GM10248 (cell line): Measurements from ENCODE around the gene IFNGR1.

Experiments used
- CTCF ChIA-PET: fragments of 300-600 bp; sonication (Branson Sonifier 250); formaldehyde crosslinking; extraction: SDS; loops from one replicate; lab custom pipeline; 2021; ENCODE audit warnings: antibody characterized with exemption; lab: Yijun Ruan, JAX
- POLR2A ChIA-PET: fragments of 350-650 bp; sonication (Branson Sonifier 250); formaldehyde crosslinking; extraction: SDS; loops from one replicate; lab custom pipeline; 2020; ENCODE audit warnings: antibody characterized with exemption; lab: Yijun Ruan, JAX
- DNase-seq: peaks from one replicate; pipeline ENCODE4 v3.0.0; 2012; ENCODE audit errors: extremely low spot score
- TF ChIP-seq, protein P1 (sequence below): IDR thresholded peaks from 2 replicates; pipeline ENCODE4 v1.5.1; 2012; ENCODE audit warnings: mild to moderate bottlenecking, low read depth; ENCODE audit errors: extremely low read depth, missing control alignments, control extremely low read depth

The IFNGR1 gene

DNA sequence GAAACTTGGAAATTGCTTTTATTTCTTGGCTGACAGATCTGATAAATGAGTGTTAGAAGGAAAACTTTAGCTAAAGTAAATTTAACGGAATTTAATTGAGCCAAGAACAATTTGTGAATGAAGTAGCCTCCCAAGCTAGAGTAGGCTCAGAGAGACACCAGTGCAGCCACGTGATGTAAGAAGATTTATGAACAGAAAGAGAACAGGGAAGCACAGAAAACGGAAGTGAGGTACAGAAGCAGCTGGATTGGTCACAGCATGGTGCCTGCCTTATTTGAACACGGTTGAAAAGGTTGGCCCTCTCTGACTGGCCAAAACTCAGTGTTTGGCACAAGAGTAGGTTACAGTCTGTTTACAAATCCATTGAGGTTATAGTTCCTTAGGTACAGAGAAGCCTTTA is 29.5 kb upstream of the IFNGR1 start:
- no peak for DNase-seq
- POLR2A ChIA-PET: no interaction called here
- TF ChIP-seq, protein P1, sequence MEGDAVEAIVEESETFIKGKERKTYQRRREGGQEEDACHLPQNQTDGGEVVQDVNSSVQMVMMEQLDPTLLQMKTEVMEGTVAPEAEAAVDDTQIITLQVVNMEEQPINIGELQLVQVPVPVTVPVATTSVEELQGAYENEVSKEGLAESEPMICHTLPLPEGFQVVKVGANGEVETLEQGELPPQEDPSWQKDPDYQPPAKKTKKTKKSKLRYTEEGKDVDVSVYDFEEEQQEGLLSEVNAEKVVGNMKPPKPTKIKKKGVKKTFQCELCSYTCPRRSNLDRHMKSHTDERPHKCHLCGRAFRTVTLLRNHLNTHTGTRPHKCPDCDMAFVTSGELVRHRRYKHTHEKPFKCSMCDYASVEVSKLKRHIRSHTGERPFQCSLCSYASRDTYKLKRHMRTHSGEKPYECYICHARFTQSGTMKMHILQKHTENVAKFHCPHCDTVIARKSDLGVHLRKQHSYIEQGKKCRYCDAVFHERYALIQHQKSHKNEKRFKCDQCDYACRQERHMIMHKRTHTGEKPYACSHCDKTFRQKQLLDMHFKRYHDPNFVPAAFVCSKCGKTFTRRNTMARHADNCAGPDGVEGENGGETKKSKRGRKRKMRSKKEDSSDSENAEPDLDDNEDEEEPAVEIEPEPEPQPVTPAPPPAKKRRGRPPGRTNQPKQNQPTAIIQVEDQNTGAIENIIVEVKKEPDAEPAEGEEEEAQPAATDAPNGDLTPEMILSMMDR: no peak
- CTCF ChIA-PET: interaction anchor here (0.6 to 3.2 kb wide), 6 partner anchors 9 to 167 kb away, joined by 4 to 17 read pairs (median 6); no protein-coding TSS in a partner anchor

DNA sequence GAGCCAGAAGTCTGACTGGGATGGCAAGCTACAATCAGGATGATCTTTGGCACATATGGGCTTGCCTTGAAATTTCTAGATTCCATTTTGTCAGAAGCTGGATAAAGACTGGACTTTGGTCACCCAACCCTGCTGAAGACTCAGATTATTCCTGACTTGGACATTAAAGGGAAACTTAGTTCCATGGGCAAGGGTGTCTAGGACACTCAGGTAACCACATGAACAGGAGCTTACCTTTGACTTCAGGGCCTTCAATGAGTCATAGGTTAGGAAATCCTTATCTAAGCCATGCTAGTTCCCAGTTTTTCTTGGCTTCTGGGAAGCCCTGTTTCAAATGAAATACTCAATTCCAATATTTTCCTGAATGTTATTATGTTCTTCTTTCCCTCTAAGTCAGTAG is 28.5 kb upstream of the IFNGR1 start:
- POLR2A ChIA-PET: no interaction called here
- CTCF ChIA-PET: interaction anchor here (0.8 to 3.2 kb wide), 9 partner anchors 8 to 153 kb away, joined by 3 to 17 read pairs (median 6); no protein-coding TSS in a partner anchor
- no peak for DNase-seq
- TF ChIP-seq, protein P1: no peak

DNA sequence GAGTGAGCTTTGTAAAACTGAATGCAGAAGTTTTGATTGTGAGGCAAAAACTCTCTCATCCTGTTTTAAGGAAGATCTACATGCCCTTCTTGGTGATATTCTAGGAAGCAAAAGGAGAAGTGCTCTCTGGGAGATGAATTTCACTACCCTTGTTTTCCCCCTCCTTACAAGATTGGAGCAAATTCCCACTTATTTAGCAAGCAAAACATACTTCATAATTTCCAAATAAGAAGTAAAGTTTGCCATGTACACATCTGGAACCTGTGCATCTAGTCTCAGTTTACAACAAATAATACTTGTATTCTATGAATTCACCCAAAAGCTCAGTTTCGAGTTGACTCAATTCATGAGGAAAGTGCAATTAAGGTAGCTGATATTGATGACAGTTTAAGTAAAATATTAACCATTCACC is 27.6 kb upstream of the IFNGR1 start:
- ChIA-PET POLR2A (no interaction called here), CTCF (interaction anchor here (0.7 to 3.2 kb wide), 6 partner anchors 7 to 120 kb away, joined by 3 to 17 read pairs (median 6); no protein-coding TSS in a partner anchor)
- TF ChIP-seq, protein P1: no peak
- no peak for DNase-seq

DNA sequence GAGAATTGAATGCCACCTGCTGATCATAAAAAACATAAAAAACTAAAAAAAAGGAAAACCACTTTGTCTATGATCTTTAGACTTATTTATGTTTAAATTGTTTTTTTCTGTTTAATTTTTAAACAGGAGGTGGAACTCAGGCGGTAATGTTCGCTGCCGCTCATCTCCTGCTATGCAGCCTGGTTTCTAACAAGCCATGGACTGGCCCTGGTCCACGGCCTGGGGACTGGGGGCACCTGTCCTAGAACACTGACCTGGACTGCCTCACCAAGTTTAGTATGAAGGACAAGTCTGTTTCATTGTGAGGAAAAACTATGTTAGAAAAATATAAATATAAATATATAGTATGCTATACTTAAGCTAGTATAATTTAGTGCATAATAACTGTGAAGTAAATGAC is 27.0 kb upstream of the IFNGR1 start:
- TF ChIP-seq, protein P1: no peak
- ChIA-PET CTCF (interaction anchor here (0.7 to 1.9 kb wide), 3 partner anchors 8 to 24 kb away, joined by 3 to 6 read pairs (median 4); no protein-coding TSS in a partner anchor), POLR2A (no interaction called here)
- no peak for DNase-seq

DNA sequence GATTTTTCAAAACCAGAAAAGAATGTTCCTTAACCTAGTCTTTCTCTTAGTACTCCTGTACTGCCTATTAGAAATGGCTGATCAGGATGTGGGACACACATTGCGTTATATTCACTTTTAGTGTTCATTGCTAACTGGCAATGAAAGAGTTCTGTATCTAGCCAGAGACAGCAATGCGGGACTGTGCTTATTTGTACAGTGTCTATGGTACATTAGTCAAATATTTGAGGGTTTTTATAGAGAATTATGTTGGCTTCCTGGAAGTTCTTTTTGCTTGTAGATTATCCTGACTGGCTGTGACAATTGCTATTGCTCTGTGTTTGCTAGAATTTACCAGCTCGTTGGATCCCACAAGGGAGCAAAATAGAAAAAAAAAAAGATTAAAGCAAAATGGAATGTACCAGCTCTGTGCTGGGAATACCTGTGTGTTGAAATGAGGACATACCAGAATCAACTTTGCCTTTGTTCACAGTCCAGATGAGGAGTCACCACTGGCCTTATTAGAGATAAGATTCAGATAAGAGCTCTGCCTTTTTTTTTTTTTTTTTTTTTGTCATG is 22.4 kb upstream of the IFNGR1 start:
- ChIA-PET POLR2A (no interaction called here), CTCF (interaction anchor here (1.2 to 2.7 kb wide), 5 partner anchors 10 to 73 kb away, joined by 3 to 7 read pairs (median 4); no protein-coding TSS in a partner anchor)
- TF ChIP-seq, protein P1: no peak
- DNase-seq: no peak

DNA sequence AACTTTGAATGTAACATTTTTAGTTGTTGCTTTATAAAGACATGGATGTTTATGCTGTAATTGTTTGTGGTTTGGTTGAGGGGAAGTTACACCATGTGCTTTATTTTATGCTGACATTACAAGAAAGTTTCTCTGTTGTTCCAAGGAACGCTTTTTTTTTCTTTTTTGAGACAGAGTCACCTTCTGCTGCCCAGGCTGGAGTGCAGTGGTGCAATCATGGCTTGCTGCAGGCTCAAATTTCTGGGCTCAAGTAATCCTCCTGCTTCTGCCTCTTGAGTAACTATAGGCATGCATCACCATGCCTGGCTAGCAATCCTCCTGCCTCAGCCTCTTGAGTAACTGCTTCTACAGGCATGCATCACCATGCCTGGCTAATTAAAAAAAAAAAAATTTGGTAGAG is 21.0 kb upstream of the IFNGR1 start:
- ChIA-PET CTCF (interaction anchor here (1.0 to 2.7 kb wide), 4 partner anchors 8 to 164 kb away, joined by 3 to 10 read pairs (median 6); no protein-coding TSS in a partner anchor), POLR2A (interaction anchor here (0.6 kb wide), 1 partner anchor 501 kb away, joined by 3 read pairs; no protein-coding TSS in a partner anchor)
- DNase-seq: no peak
- TF ChIP-seq, protein P1: no peak
